IMR-90 (cell line): ENCODE results near the gene FRMD1. TPM values are rescaled to one million over a fixed set of nuclear protein-coding genes. Genes with fewer than 3 reads are reported as not detected.

Experiments used
- ATAC-seq: fragments of 200-7000 bp; cut with Tn5 transposase; 2 replicates; pipeline ENCODE4 v1.9.1; 2020; ENCODE audit warnings: low read depth, mild to moderate bottlenecking, moderate library complexity
- BruUV-seq: library from RNA; stranded (reverse); fragments of 400-500 nt; replicated peaks from 2 replicates; lab custom pipeline; 2021; lab: Mats Ljungman, UMichigan
- CTCF ChIA-PET: fragments of 300-600 bp; formaldehyde crosslinking; extraction: SDS; loops from one replicate; lab custom pipeline; 2021; ENCODE audit warnings: antibody characterized with exemption; lab: Yijun Ruan, JAX
- POLR2A ChIA-PET: fragments of 300-600 bp; sonication (Branson Sonifier 250); formaldehyde crosslinking; loops from one replicate; lab custom pipeline; 2022; ENCODE audit warnings: antibody characterized with exemption; ENCODE audit not compliant: unreplicated experiment; lab: Charles Lee
- DNase-seq: peaks from one replicate; pipeline ENCODE4 v3.0.0; 2013
- H2AFZ ChIP-seq: replicated peaks from 2 replicates; pipeline ENCODE3; 2013; ENCODE audit warnings: low read length, mild to moderate bottlenecking; ENCODE audit not compliant: poor library complexity
- H2AK5ac ChIP-seq: 2 replicates; pipeline ENCODE4 v1.6.1; 2013; ENCODE audit warnings: low read depth, low read length, inconsistent platforms
- H2AK9ac ChIP-seq: replicated peaks from 2 replicates; pipeline ENCODE3; 2013; ENCODE audit warnings: mild to moderate bottlenecking, low read depth, low read length, moderate library complexity; ENCODE audit not compliant: poor library complexity
- H2BK120ac ChIP-seq: 2 replicates; pipeline ENCODE4 v1.6.1; 2013; ENCODE audit warnings: low read depth, low read length, inconsistent platforms
- H2BK15ac ChIP-seq: 3 replicates; pipeline ENCODE4 v1.6.1; 2013; ENCODE audit warnings: low read depth, low read length, inconsistent platforms
- H2BK20ac ChIP-seq: 2 replicates; pipeline ENCODE4 v1.6.1; 2013; ENCODE audit warnings: low read depth, mild to moderate bottlenecking, inconsistent platforms, low read length, moderate library complexity
- H2BK5ac ChIP-seq: 2 replicates; pipeline ENCODE4 v1.6.1; 2013; ENCODE audit warnings: mild to moderate bottlenecking, low read depth, low read length, inconsistent platforms; ENCODE audit not compliant: poor library complexity, severe bottlenecking
- H3K14ac ChIP-seq: replicated peaks from 2 replicates; pipeline ENCODE4 v1.6.1; 2013; ENCODE audit warnings: low read depth, low read length, inconsistent platforms
- H3K18ac ChIP-seq: 2 replicates; pipeline ENCODE4 v1.6.1; 2013; ENCODE audit warnings: low read depth, low read length, control low read depth
- H3K23ac ChIP-seq: 2 replicates; pipeline ENCODE4 v1.6.1; 2013; ENCODE audit warnings: low read depth, low read length, inconsistent platforms
- H3K27ac ChIP-seq: 2 replicates; pipeline ENCODE4 v1.5.1; 2013; ENCODE audit warnings: mild to moderate bottlenecking, control low read depth, low read length; ENCODE audit not compliant: insufficient read depth
- H3K27me3 ChIP-seq: 2 replicates; pipeline ENCODE4 v1.6.1; 2013; ENCODE audit warnings: low read length; ENCODE audit not compliant: control insufficient read depth, insufficient read depth
- H3K36me3 ChIP-seq: 2 replicates; pipeline ENCODE4 v1.6.1; 2013; ENCODE audit warnings: low read length, mixed read lengths; ENCODE audit not compliant: control insufficient read depth, insufficient read depth
- H3K4ac ChIP-seq: 2 replicates; pipeline ENCODE4 v1.6.1; 2013; ENCODE audit warnings: low read depth, low read length, inconsistent platforms
- H3K4me1 ChIP-seq: 2 replicates; pipeline ENCODE4 v1.6.1; 2013; ENCODE audit warnings: low read length, mixed read lengths; ENCODE audit not compliant: control insufficient read depth, insufficient read depth
- H3K4me2 ChIP-seq: 2 replicates; pipeline ENCODE4 v1.6.1; 2013; ENCODE audit warnings: low read depth, mild to moderate bottlenecking, control low read depth, low read length, moderate library complexity
- H3K4me3 ChIP-seq: 2 replicates; pipeline ENCODE4 v1.5.1; 2013; ENCODE audit warnings: low read depth, mild to moderate bottlenecking, control low read depth, low read length, moderate library complexity; ENCODE audit not compliant: insufficient read depth
- H3K56ac ChIP-seq: 2 replicates; pipeline ENCODE4 v1.6.1; 2013; ENCODE audit warnings: low read length, inconsistent platforms; ENCODE audit not compliant: insufficient read depth; ENCODE audit errors: extremely low read depth
- H3K79me1 ChIP-seq, 2 experiments: 2 replicates each; pipeline ENCODE4 v1.6.1; 2013; ENCODE audit warnings: low read length in 2 of 2, inconsistent platforms in 1 of 2, low read depth in 1 of 2
- H3K9ac ChIP-seq: 2 replicates; pipeline ENCODE4 v1.6.1; 2013; ENCODE audit warnings: low read depth, low read length, control low read depth
- H3K9me1 ChIP-seq: 2 replicates; pipeline ENCODE4 v1.6.1; 2013; ENCODE audit warnings: low read length, inconsistent platforms; ENCODE audit not compliant: insufficient read depth
- H3K9me3 ChIP-seq: 2 replicates; pipeline ENCODE4 v1.6.1; 2013; ENCODE audit warnings: low read length; ENCODE audit not compliant: control insufficient read depth, insufficient read depth
- H4K20me1 ChIP-seq: 2 replicates; pipeline ENCODE4 v1.6.1; 2013; ENCODE audit warnings: low read length, inconsistent platforms; ENCODE audit not compliant: insufficient read depth
- H4K5ac ChIP-seq: 2 replicates; pipeline ENCODE4 v1.6.1; 2013; ENCODE audit warnings: mild to moderate bottlenecking, low read depth, low read length, control low read depth
- H4K8ac ChIP-seq, 2 experiments: 2 replicates each; pipeline ENCODE4 v1.6.1; 2013; ENCODE audit warnings: low read depth in 2 of 2, low read length in 2 of 2, control low read depth in 1 of 2, inconsistent platforms in 1 of 2
- H4K91ac ChIP-seq: 2 replicates; pipeline ENCODE4 v1.6.1; 2013; ENCODE audit warnings: low read depth, low read length, inconsistent platforms; ENCODE audit not compliant: insufficient read depth
- MAZ ChIP-seq: IDR thresholded peaks from 2 replicates; pipeline ENCODE4 v1.6.1; 2012; ENCODE audit warnings: low read depth, mild to moderate bottlenecking, low read length, improper control_type of control experiment, moderate library complexity, borderline replicate concordance
- MXI1 ChIP-seq: IDR thresholded peaks from 2 replicates; pipeline ENCODE4 v1.6.1; 2012; ENCODE audit warnings: low read depth, mild to moderate bottlenecking, low read length, moderate library complexity, borderline replicate concordance
- POLR2A ChIP-seq: IDR thresholded peaks from 2 replicates; pipeline ENCODE4 v1.6.1; 2012; ENCODE audit warnings: mild to moderate bottlenecking, low read depth, low read length
- RAD21 ChIP-seq: IDR thresholded peaks from 2 replicates; pipeline ENCODE4 v1.6.1; 2012; ENCODE audit warnings: low read length, improper control_type of control experiment
- WGBS, 2 experiments: methylation state at CpG; one replicate each; pipeline versions ENCODE4 v1.1.5 to v1.1.7; 2013; ENCODE audit warnings: missing lambda C conversion rate in 2 of 2; ENCODE audit not compliant: insufficient read length in 1 of 2; ENCODE audit errors: extremely low coverage in 2 of 2; 5-methylcytosine and 5-hydroxymethylcytosine counted together
- dilution Hi-C: fragments of 300-500 bp; cut with HindIII; formaldehyde crosslinking; loops from one replicate; pipeline ENCODE4 v1.14.3; 2018; ENCODE audit warnings: low sequenced_read_pairs; ENCODE audit not compliant: unreplicated experiment
- in situ Hi-C: fragments of 300-500 bp; cut with MboI; formaldehyde crosslinking; loops from 3 replicates; pipeline ENCODE4 v1.14.3; 2019; ENCODE audit warnings: low sequenced_read_pairs, inconsistent platforms, mixed read lengths
- intact Hi-C: fragments of 100-400 bp; cut with micrococcal nuclease; formaldehyde crosslinking; loops from 2 replicates; pipeline ENCODE4 v1.10.0; 2022
- polyA plus RNA-seq, 3 experiments: library from polyadenylated mRNA; depleted of rRNA; stranded (reverse); fragments of >200 nt; gene quantifications; 2 replicates each; pipeline ENCODE4 v1.2.3, GENCODE V29; 2012; ENCODE audit warnings: low replicate concordance in 1 of 3
- total RNA-seq: library from RNA; depleted of rRNA; stranded (reverse); fragments of >200 nt; gene quantifications from 2 replicates; pipeline ENCODE4 v1.2.3, GENCODE V29; 2012

Gene FRMD1
- total and polyA plus RNA-seq, 2 of the 4 experiments (the other 2 are of a cell fraction) = not detected

DNA sequence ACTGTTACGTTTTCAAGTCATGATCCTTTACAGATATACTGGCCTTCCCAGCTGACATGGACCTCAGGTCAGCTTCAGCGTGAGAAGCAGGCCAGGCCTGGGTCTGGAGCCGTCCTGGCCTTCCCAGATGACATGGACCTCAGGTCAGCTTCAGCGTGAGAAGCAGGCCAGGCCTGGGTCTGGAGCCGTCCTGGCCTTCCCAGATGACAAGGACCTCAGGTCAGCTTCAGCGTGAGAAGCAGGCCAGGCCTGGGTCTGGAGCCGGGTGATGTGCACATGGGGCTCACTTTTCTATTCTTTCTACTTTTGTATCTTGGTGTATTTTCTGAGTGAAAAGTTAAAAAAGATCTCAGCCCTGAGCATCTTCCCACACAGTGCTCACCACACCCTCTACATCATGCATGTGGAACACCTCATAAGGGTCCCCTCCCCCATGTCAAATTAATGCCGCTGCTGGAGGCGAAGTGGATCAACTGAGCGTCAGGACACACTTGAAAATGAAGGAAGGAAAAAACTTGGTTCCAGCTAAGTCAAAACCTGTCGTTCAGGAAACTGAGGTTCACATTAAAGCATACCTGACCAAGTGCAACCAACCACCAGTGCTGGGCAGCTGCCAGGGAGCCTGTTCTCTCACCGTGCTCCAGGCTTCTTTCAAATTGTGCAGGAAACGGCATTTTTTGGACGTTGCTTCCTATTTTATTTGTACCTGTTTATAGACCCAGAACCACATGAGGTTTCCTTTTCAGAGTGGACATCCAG is 49.4 kb downstream of the FRMD1 start:
- H3K79me1 ChIP-seq = no peaks in the 10 kb centered on the region
- no peaks in the 10 kb centered on the region for H3K9me3 ChIP-seq
- no peaks in the 10 kb centered on the region for H3K27me3 ChIP-seq
- no peak overlapping the region for H3K9ac ChIP-seq
- no peak overlapping the region for H2BK20ac ChIP-seq
- TF ChIP-seq MAZ (no peak), MXI1 (no peak), POLR2A (no peak), RAD21 (no peak)
- H3K4ac ChIP-seq = no peak overlapping the region; the same call in 1 of the 2 replicates
- H2BK120ac ChIP-seq = no peak overlapping the region
- no peak overlapping the region for H2BK15ac ChIP-seq
- H3K4me2 ChIP-seq = no peak overlapping the region
- no peak overlapping the region for H4K91ac ChIP-seq
- H2AFZ ChIP-seq = no peak overlapping the region
- no peak overlapping the region for H2BK5ac ChIP-seq
- H2AK5ac ChIP-seq = no peak overlapping the region
- no peaks in the 10 kb centered on the region for H3K36me3 ChIP-seq
- H2AK9ac ChIP-seq = no peak overlapping the region
- no peaks in the 10 kb centered on the region for H4K20me1 ChIP-seq
- intact Hi-C loops = loop anchor here (10.0 kb wide), 2 partner anchors 75 to 205 kb away; partner anchors contain the start of gene AFDN
- WGBS, 2 experiments = 81% methylated on average over 5 of the region's 14 CpGs; no CpG with 5 or more reads in 1 of the 2 experiments
- dilution Hi-C loops = no loop called here
- H4K8ac ChIP-seq = no peak overlapping the region
- no peak overlapping the region for H3K27ac ChIP-seq
- H3K14ac ChIP-seq = no peak overlapping the region
- peaks cover 12% of the 10 kb centered on the region for H3K4me1 ChIP-seq
- no TSS peak for BruUV-seq
- ChIA-PET POLR2A (no interaction called here), CTCF (no interaction called here)
- in situ Hi-C loops = no loop called here
- peaks cover 16% of the 10 kb centered on the region for H3K9me1 ChIP-seq
- no peak overlapping the region for H3K23ac ChIP-seq
- H3K18ac ChIP-seq = no peak overlapping the region
- DNase-seq (no peak), ATAC-seq (no peak)
- no peak overlapping the region for H4K5ac ChIP-seq
- no peak overlapping the region for H3K4me3 ChIP-seq
- H3K56ac ChIP-seq = no peak overlapping the region
